CD14-positive monocyte (primary cell): ENCODE results near the gene BCAS4. TPM values are rescaled to one million over a fixed set of nuclear protein-coding genes. Genes with fewer than 3 reads are reported as not detected.

Experiments used
- DNase-seq, 3 donors: peaks; one replicate each; pipeline ENCODE4 v3.0.0-alpha.2; 2011 to 2022
- H2AFZ ChIP-seq: 2 replicates; pipeline ENCODE4 v1.6.0; 2012; ENCODE audit warnings: mild to moderate bottlenecking, low read depth, low read length, inconsistent platforms; ENCODE audit not compliant: insufficient read depth, poor library complexity, severe bottlenecking
- H3K27ac ChIP-seq, 2 donors: 1 replicate in 1 of 2; 2 replicates in 1 of 2; pipeline ENCODE4 v1.5.1; 2012 to 2013; ENCODE audit warnings: low read length in 2 of 2, control low read depth in 1 of 2, inconsistent platforms in 1 of 2, low read depth in 1 of 2, mild to moderate bottlenecking in 1 of 2
- H3K27me3 ChIP-seq, 2 donors: one replicate each; pipeline versions ENCODE4 v1.6.0 to v1.6.1; 2011 to 2013; ENCODE audit warnings: low read length in 2 of 2; ENCODE audit not compliant: control insufficient read depth in 2 of 2, insufficient read depth in 2 of 2
- H3K36me3 ChIP-seq, 2 donors: replicated peaks in 1 of 2; 1 replicate in 1 of 2; 2 replicates in 1 of 2; pipeline versions ENCODE4 v1.5.1 to v1.6.1; 2012 to 2013; ENCODE audit warnings: low read length in 2 of 2, control low read depth in 1 of 2, inconsistent platforms in 1 of 2, mild to moderate bottlenecking in 1 of 2; ENCODE audit not compliant: insufficient read depth in 2 of 2, control insufficient read depth in 1 of 2
- H3K4me1 ChIP-seq, 2 donors: 1 replicate in 1 of 2; 2 replicates in 1 of 2; pipeline versions ENCODE4 v1.5.1 to v1.6.1; 2012 to 2013; ENCODE audit warnings: low read length in 2 of 2, control low read depth in 1 of 2, inconsistent platforms in 1 of 2, mild to moderate bottlenecking in 1 of 2, moderate library complexity in 1 of 2; ENCODE audit not compliant: insufficient read depth in 2 of 2, control insufficient read depth in 1 of 2
- H3K4me2 ChIP-seq: replicated peaks from 2 replicates; pipeline ENCODE3; 2012; ENCODE audit warnings: low read length, moderate library complexity, mild to moderate bottlenecking; ENCODE audit not compliant: poor library complexity, severe bottlenecking; ENCODE audit errors: extremely low read depth
- H3K4me3 ChIP-seq, 3 experiments: fragments of 200-600 bp in 1 of 3; sonication (generic) in 1 of 3; replicated peaks in 1 of 3; 1 replicate in 2 of 3; 2 replicates in 1 of 3; pipeline ENCODE4 v1.5.1; 2011 to 2013; ENCODE audit warnings: low read length in 3 of 3, mild to moderate bottlenecking in 3 of 3, control low read depth in 2 of 3, low read depth in 2 of 3, inconsistent platforms in 1 of 3, moderate library complexity in 1 of 3
- H3K79me2 ChIP-seq: 2 replicates; pipeline ENCODE4 v1.6.0; 2012; ENCODE audit warnings: mild to moderate bottlenecking, control low read depth, inconsistent platforms, low read length, moderate library complexity; ENCODE audit not compliant: insufficient read depth
- H3K9ac ChIP-seq: 2 replicates; pipeline ENCODE4 v1.6.0; 2017; ENCODE audit warnings: low read length, mild to moderate bottlenecking; ENCODE audit not compliant: insufficient read depth, poor library complexity, severe bottlenecking
- H3K9me3 ChIP-seq, 2 donors: replicated peaks in 1 of 2; 1 replicate in 1 of 2; 2 replicates in 1 of 2; pipeline versions ENCODE4 v1.5.1 to v1.6.1; 2012 to 2013; ENCODE audit warnings: low read length in 2 of 2, control low read depth in 1 of 2; ENCODE audit not compliant: control insufficient read depth in 1 of 2, insufficient read depth in 1 of 2
- H4K20me1 ChIP-seq: 2 replicates; pipeline ENCODE4 v1.6.0; 2012; ENCODE audit warnings: mild to moderate bottlenecking, low read length, control low read depth, moderate library complexity; ENCODE audit not compliant: insufficient read depth
- H3K27ac Mint-ChIP-seq, 7 donors: one replicate each; pipeline ENCODE4 v1.8.0; 2020; ENCODE audit warnings: mild to moderate bottlenecking in 7 of 7, mixed read lengths in 7 of 7, moderate library complexity in 6 of 7, inconsistent platforms in 2 of 7
- H3K27me3 Mint-ChIP-seq, 3 donors: one replicate each; pipeline ENCODE4 v1.8.0; 2021 to 2022; ENCODE audit warnings: low read depth in 3 of 3, mild to moderate bottlenecking in 3 of 3, mixed read lengths in 3 of 3, moderate library complexity in 3 of 3, inconsistent platforms in 1 of 3
- H3K36me3 Mint-ChIP-seq, 2 donors: one replicate each; pipeline ENCODE4 v1.8.0; 2020; ENCODE audit warnings: mixed read lengths in 2 of 2, inconsistent platforms in 1 of 2, mild to moderate bottlenecking in 1 of 2
- H3K4me1 Mint-ChIP-seq: one replicate; pipeline ENCODE4 v1.8.0; 2020; ENCODE audit warnings: mild to moderate bottlenecking, mixed read lengths
- H3K4me3 Mint-ChIP-seq, 2 donors: one replicate each; pipeline ENCODE4 v1.8.0; 2020; ENCODE audit warnings: mild to moderate bottlenecking in 2 of 2, mixed read lengths in 2 of 2, moderate library complexity in 1 of 2
- H3K9me3 Mint-ChIP-seq, 7 donors: one replicate each; pipeline ENCODE4 v1.8.0; 2020 to 2022; ENCODE audit warnings: mixed read lengths in 7 of 7, mild to moderate bottlenecking in 6 of 7, moderate library complexity in 6 of 7, inconsistent platforms in 2 of 7
- WGBS: methylation state at CpG from one replicate; pipeline ENCODE4 v1.1.5; 2013; ENCODE audit warnings: missing lambda C conversion rate; ENCODE audit not compliant: insufficient coverage; 5-methylcytosine and 5-hydroxymethylcytosine counted together
- intact Hi-C, 2 donors: fragments of 100-400 bp; cut with micrococcal nuclease; formaldehyde crosslinking; loops; one replicate each; pipeline versions ENCODE4 v1.15.0 to v1.15.1; 2023
- polyA plus RNA-seq, 3 donors: library from polyadenylated mRNA; depleted of rRNA in 1 of 3; unstranded in 2 of 3; stranded (reverse) in 1 of 3; fragments of 300-500 nt in 2 of 3; fragments of >200 nt in 1 of 3; fragmentation: Illumina TruSeq in 2 of 3; gene quantifications; 1 replicate in 2 of 3; 2 replicates in 1 of 3; pipeline ENCODE4 v1.2.3, GENCODE V29; 2012 to 2021
- TF ChIP-seq, protein P1 (sequence below): fragments of 200-600 bp; IDR thresholded peaks from one replicate; pipeline ENCODE4 v1.8.0; 2022; ENCODE audit warnings: antibody characterized with exemption, mild to moderate bottlenecking

BCAS4 gene
- polyA plus RNA-seq, 3 donors = 0.16 to 1.0 (median 0.69) TPM

DNA sequence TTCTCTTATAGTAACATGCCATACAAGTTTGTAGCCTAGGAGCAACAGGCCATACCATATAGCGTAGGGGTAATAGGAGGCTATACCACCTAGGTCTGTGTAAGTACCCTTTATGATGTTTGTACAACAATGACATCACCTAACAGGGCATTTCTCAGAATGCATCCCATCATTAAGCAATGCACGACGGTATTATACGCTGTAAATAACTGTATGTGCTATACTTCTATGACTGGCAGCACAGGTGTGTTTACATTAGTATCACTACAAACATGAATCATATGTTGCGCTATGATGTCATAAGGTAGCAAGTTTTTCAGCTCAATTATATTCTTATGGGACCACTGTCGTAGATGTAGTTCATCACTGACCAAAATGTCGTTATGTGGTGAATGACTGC, 105.4 kb downstream of the BCAS4 start:
- Mint-ChIP-seq H3K9me3 (no peaks in the 10 kb centered on the region), H3K4me1 (peaks cover 3% of the 10 kb centered on the region), H3K36me3 (peaks cover 42 to 87% of the 10 kb centered on the region in 2 donors), H3K27ac (no peak overlapping the region), H3K27me3 (peaks cover 0 to 3% (median 2%) of the 10 kb centered on the region in 3 donors), H3K4me3 (no peak overlapping the region)
- H3K4me3 ChIP-seq = no peak overlapping the region
- H3K9ac ChIP-seq = no peak overlapping the region
- peaks cover 77% of the 10 kb centered on the region for H4K20me1 ChIP-seq
- H3K27ac ChIP-seq = no peak overlapping the region
- WGBS = no CpG with 5 or more reads among the region's 7 CpGs
- H3K79me2 ChIP-seq = peaks cover 58% of the 10 kb centered on the region
- H3K4me2 ChIP-seq = no peak overlapping the region
- intact Hi-C loops = no loop called here
- DNase-seq = no peak
- peaks cover 52 to 91% of the 10 kb centered on the region in 2 donors for H3K36me3 ChIP-seq
- TF ChIP-seq, protein P1, sequence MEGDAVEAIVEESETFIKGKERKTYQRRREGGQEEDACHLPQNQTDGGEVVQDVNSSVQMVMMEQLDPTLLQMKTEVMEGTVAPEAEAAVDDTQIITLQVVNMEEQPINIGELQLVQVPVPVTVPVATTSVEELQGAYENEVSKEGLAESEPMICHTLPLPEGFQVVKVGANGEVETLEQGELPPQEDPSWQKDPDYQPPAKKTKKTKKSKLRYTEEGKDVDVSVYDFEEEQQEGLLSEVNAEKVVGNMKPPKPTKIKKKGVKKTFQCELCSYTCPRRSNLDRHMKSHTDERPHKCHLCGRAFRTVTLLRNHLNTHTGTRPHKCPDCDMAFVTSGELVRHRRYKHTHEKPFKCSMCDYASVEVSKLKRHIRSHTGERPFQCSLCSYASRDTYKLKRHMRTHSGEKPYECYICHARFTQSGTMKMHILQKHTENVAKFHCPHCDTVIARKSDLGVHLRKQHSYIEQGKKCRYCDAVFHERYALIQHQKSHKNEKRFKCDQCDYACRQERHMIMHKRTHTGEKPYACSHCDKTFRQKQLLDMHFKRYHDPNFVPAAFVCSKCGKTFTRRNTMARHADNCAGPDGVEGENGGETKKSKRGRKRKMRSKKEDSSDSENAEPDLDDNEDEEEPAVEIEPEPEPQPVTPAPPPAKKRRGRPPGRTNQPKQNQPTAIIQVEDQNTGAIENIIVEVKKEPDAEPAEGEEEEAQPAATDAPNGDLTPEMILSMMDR = no peak
- no peak overlapping the region for H2AFZ ChIP-seq
- no peaks in the 10 kb centered on the region for H3K4me1 ChIP-seq
- no peaks in the 10 kb centered on the region for H3K9me3 ChIP-seq
- H3K27me3 ChIP-seq = no peaks in the 10 kb centered on the region

DNA sequence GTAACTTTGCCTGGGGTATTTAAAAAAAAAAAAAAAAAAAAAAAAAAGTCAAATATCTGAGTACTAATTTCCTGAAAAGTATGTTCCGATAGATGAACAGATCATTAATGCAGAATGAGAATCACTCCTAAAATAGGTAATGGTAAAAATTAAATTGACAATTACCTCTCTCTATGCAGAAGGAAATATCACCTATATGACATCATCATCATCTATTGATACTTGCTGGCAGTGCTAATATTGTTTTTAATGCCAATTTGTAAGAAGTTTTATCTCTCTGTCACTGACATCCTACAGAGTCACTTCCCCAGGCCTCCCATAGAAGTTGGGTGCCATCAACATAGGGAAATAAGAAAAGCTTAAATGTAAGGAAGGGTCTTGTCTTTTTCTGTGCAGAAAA, 106.4 kb downstream of the BCAS4 start:
- TF ChIP-seq, protein P1 = no peak
- Mint-ChIP-seq H3K27me3 (peaks cover 0 to 3% (median 2%) of the 10 kb centered on the region in 3 donors), H3K9me3 (no peaks in the 10 kb centered on the region), H3K36me3 (peaks cover 42 to 82% of the 10 kb centered on the region in 2 donors), H3K27ac (no peak overlapping the region), H3K4me3 (no peak overlapping the region), H3K4me1 (peaks cover 3% of the 10 kb centered on the region)
- Histone ChIP-seq H3K9me3 (no peaks in the 10 kb centered on the region), H3K27ac (no peak overlapping the region), H3K36me3 (peaks cover 49 to 80% of the 10 kb centered on the region in 2 donors), H3K27me3 (no peaks in the 10 kb centered on the region), H3K79me2 (peaks cover 69% of the 10 kb centered on the region), H3K4me3 (no peak overlapping the region), H3K9ac (no peak overlapping the region), H2AFZ (no peak overlapping the region), H3K4me1 (no peaks in the 10 kb centered on the region), H3K4me2 (no peak overlapping the region), H4K20me1 (peaks cover 87% of the 10 kb centered on the region)
- no peak for DNase-seq
- intact Hi-C loops = no loop called here
- no CpG with 5 or more reads among the region's 1 CpG for WGBS
